Jurkat, Clone E6-1 (cell line): ENCODE measurements around the gene SMIM21.

Experiments
- DNase-seq: peaks from one replicate; pipeline ENCODE4 v3.0.0-alpha.2; 2011; ENCODE audit warnings: low read depth, low spot score
- H3K4me3 ChIP-seq: 2 replicates; pipeline ENCODE4 v1.5.1; 2011; ENCODE audit warnings: mild to moderate bottlenecking, low read length, control low read depth, moderate library complexity

SMIM21 gene

DNA sequence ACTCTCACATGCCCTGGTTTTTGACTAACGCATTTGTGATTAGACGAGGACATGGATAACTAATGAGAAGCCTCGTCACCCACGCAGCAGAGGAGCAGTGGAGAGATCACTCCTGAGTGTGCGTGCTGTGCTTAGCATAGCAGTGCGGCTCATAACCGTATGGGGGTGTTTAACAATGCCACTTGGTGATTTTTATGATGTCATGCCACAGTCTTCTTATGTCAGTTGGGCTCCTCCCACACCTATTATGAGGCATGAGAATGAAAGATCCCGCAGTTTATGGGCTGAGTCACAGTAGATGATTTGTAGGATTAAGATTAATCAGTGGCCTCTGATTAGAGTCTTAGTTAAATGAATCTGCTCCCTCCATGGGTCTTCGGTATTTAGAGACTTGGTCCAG, 2.5 kb upstream of the SMIM21 start:
- no peak overlapping the region for H3K4me3 ChIP-seq
- no peak for DNase-seq

DNA sequence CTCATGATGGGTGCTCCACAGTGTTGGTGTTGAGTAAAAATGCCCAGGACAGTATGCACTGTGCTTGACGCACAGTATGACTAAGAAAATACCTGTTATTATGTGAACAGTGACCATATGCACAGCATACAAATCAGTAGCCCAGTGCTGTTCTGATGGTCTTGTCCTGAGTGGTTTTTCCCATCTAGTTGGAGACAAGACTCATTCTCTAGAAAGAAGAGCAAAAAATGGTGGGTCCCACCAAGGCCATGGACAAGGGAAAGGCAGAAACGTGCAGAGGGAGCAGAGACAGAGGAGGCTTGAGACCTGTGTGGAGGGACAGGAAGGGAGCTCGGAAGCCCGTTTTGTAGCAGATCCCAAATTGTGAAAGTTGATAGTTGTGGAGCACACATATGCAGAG, 987 bp upstream of the SMIM21 start:
- H3K4me3 ChIP-seq = no peak overlapping the region
- DNase-seq = no peak

DNA sequence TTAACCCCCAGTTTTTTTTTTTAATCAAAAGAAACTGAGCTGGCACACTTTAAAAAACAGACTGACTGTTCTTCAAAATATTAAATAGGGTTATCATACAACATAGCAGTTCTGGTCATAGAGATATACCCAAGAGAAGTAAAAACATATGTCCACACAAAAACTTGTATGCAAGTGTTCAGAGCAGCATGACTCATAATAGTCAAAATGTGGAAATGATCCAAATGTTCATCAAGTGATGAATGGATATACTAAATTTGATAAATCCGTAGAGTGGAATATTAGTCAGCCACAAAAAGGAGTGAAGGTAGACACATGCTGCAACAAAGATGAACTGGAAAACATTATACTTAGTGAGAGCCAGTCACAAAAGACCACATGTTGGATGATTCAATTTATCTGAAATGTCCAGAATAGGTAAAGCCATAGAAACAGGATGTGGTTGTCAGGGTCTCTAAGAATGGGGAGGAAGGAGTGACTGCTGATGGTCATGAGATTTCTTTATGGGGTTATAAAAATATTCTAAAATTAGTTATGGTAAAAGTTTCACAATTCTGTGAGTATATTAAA, 5.1 kb downstream of the SMIM21 start:
- no peak overlapping the region for H3K4me3 ChIP-seq
- DNase-seq = no peak

DNA sequence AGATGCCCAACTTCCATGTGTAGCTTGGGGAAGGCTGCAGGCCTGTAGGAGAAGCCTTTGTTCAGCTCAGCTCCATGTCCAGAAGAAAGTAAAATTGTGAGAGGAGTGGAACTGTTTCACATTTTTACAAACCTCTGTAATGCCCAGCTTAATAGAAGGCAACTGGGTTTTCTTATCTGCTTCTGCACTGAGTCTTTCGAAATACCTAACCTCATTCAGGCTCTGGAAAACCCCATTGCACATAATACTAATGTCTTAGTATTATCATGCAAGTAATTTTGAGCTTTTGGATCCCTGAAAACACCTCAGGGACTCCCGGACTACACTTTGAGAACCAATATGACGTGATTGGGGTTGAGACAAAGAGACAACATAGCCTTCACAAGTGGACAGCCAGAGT, 5.8 kb downstream of the SMIM21 start:
- DNase-seq = no peak
- no peak overlapping the region for H3K4me3 ChIP-seq

DNA sequence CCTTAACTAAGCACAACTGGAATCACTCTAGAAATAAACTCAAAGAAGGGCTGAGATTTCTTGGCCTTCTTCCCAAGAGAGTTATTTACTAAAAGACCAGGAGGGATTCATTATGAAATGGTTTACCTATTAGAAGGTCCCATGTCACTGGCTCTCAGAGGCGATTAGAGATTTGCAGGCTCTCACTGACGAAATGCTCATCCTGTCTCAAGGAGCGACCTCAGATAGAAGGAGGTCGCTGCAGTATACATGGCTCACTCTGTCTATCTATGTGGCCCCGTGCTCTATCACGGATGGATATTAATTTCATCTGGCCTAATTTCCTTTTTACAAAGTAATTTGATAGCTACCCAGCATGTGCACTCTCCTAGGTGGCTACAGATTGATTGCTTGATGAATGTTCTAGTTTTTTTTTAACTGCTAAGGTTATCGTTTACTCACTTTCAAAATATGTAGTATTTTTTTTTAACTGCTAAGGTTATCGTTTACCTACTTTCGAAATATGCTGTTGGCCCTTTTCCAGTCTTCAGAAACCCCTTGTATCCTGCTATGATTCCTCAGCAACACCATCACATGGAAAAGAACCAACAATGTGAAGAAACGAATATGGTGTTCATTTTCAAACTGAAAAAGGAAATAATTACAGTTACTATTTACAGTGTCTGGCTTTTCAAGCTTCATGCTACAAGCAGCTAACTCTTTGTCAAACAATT, 9.1 kb downstream of the SMIM21 start:
- no peak overlapping the region for H3K4me3 ChIP-seq
- DNase-seq = no peak

DNA sequence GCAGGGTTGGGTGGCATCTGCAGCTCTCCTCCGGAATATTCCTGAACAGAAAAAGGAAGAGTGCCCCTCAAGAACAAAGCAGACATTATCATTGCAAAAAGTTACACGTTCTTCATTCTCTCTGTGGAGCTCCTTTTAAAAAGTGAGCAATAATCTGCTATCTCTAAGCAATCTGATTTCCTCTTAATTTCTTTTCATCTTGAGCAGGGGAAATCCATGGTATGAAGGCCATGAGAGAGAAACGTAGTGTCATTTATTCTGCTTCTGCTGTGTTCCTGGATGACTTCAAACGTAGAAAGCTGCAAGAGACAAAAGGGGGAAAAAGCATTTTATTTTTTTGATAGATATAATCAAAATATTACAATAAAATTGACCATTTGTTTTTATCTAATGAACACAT, 16.9 kb downstream of the SMIM21 start:
- DNase-seq = no peak
- no peak overlapping the region for H3K4me3 ChIP-seq

DNA sequence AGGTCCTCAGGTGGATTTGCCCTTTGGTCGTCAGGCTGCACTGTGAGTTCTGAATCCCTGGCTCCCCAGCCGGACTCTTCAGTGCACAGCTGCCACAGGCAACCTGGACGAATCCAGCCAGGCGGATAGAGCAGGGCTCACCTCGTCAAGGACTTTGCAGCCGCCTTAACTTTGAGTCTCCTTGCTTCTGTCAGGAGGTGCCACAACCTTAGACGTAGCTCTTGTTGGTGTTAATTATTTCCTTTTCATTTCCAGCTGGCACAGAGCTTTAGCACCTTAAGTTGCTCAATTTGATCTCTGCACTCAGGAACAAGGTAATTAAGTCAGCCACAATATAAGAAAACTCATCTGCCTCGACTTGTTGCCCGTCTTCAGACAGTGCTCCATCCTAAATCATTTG, 17.7 kb downstream of the SMIM21 start:
- no peak for DNase-seq
- H3K4me3 ChIP-seq = no peak overlapping the region

DNA sequence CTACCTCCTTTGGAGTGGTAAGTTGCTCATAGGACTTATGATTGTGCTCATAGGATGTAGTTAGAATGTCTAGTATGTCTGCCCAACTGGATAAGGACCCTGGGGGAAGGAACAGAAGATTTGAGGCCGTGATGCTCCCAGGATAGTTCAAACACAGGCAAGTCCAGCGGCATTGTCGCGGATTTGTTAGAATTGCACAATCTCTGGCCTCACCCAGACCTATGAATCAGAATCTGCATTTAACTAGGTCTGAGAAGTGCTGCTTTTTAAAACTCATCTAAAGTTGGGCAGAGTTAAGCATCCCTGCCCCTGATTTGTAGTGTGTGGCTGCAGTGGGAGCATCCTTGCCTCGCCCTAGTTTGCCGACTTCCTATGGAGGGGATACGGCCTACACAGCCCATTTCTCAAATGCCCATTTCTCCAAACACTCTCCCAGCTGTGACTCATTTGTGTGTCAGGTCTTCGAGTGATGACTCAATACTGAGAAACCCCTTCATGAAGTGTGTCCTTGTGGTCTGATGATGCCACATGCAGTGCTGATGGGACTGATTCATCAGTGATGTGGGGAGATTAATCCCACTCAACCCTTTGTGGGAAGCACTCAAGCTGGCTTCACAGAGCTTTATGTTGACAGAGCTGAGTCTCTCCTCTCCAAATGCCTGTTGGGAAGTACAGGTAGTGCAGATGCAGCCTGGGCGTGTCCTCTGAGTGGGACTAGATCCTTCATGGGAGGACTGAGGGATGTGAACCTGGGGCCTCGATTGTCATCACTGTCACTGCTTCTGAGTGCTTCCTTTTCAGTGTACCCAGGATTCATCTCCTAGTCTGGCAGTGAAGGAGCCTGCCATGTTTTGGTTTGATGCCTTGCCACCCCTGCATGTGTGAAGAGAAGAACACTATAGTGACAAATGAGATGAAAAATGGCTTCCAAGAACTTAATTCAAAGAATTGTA, 18.7 kb downstream of the SMIM21 start:
- no peak overlapping the region for H3K4me3 ChIP-seq
- DNase-seq = peak; percentile 0

DNA sequence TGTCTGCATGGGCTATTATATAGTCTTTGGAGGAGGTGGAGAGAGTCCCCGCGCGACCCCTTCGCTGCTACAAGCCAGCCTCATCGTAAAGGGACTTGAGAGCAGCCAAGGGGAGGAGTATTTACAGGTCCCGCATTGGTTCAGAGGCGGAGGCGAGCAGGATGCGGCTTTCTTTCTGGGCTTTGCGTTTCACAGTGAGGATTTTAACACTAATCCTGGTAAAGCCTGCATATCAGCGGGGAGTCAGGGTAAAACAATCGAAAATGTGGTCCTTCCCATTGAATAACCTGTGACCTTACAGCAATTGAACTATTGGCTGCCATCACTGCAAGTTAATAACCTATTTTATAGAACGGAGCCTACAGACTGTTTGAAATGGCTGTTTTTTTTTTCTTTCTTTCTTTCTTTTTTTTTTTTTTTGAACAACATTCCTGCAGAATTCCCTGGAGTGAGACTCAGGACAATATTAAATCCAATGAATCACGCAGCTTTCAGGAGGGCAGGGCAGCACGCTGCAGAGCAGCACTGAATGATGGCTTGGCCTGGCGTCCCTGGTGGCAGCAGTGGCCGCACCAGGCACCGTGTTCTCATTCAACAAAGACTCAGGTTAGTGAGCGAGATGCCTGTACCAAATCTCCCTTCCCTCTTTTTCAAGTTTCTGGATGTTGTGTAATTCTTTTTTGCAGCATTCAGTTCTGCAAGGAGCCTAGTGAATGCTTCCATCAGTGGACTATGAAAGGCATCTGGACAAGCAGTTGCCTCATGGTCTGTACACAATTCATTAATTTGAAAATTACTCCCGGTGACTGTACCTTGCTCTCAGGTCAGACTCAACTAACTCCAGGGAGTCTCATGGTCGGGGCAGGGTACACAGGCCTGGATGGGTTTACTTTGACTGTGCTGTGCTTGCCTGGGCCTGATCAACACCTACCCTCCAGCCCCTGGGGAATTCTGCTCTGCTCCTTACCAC, 19.8 kb downstream of the SMIM21 start:
- no peak overlapping the region for H3K4me3 ChIP-seq
- DNase-seq = no peak

DNA sequence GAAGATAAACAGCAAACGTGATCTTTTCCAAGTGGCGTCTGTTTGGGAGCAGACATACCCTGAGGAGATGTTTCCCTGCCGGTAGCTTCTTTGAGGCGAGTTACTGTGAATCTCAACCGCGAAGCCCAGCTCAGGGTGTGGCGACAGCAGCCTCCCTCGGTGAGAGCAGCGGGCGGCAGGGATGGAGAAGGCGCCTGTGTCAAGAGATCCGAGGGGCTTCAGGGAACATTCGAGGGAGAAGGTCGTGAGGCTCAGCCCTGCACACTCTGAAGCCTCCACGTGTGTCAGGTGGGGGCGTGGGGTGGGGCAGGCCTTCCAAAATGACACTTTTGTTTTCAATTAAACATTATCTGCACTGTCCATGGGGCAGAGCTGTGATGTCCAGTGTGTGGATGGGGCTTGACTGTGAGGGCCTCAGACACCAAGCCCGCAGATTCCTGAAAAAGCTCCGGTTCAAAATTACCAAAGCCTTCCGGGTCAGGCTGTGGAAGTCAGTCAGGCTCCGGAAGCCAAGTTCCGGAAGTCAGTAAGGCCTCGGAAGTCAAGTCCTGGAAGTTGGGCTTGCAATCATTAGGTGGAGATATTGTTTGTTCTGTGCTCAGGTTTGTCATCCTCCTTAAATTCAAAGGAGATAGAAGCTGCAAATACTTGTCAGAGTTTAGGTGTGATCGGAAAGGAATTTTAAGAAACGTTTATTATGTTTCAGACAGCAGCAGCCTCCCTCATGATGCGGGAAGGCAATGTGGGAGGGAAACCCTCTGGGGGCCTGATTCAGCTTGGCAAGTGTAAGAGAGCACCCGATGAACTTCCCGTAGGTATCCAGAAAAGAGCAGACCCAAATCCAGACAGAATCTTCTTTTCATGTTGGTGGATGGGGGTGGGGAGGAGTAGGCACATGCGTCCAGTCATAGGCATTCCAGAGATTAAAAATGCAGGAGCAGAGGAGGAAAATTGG, 20.7 kb downstream of the SMIM21 start:
- DNase-seq = no peak
- no peak overlapping the region for H3K4me3 ChIP-seq

DNA sequence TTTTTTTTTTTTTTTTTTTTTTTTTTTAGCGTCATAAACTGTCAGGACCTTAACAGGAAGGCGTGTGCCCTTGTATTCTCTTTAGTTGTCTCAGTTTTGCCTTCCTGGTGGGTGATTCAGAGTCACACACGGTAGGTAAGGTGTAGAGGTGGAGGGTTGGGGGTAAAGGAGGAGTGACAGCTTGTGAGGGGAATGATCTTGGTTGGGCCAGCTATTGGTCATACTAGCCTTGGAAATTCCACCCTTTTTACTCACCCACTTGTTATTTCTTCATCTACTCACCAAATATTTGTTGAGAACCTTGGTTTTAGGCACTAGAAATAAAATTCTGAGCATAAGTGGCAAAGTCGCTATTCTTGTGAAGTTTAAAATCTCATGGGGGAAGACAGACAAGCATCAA, 22.2 kb downstream of the SMIM21 start:
- DNase-seq = no peak
- H3K4me3 ChIP-seq = no peak overlapping the region

DNA sequence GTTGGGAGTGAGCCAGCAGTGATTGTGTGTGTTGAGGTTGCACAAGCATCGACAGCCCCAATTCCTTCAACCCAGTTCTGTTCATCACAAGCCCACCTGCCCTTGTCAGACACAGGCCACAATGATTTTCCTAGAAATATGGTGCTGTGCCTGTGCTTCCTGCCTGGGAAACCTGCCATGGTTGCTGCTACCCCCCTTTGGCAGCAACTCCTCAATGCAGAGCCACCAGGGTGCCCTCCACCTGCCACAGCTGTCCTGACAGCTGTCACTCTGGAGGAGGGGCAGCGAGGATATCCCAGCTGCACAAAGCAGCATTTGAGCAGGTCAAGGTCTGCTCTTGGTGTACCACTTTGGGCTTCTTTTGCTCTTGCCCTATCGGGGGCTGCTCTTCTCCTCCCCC, 27.1 kb downstream of the SMIM21 start:
- no peak for DNase-seq
- no peak overlapping the region for H3K4me3 ChIP-seq

DNA sequence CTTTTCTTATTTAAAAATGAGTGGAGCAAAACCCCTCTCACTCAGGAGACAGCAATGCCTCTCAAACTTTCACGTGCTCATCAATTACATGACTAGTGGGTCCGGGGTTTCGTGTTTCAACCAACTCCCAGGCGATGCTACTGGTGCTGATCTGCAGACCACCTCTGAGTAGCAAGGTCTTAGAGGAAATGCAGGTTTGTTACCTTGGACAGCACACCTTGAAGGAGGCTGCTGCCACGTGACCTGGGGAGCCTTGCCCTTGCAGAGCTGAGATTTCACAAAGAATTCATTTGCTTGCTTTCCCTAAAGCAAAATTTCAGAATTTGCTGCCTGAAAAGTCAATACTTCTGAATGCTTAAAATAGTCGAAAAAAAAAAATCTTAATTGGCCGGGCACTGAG, 32.4 kb downstream of the SMIM21 start:
- no peak overlapping the region for H3K4me3 ChIP-seq
- DNase-seq = no peak

DNA sequence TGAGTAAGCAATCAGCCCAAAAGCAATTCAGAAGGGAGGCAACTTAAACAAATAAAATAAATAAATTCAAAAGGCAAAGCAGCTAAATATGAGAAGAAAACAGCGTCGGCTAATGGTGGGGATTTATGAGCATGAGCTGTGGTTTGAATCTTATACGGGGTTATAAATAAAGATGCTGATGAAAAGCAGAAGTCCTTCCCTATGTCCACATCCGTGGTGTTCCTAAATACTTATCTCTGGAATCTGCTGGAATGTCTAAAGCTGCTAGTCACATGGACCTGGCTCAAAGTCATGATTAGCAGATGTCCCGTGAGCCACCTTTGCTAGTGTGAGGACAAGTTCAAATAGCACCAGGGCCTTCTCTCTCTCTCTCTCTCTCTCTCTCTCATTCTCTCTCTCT, 33.8 kb downstream of the SMIM21 start:
- H3K4me3 ChIP-seq = no peak overlapping the region
- DNase-seq = no peak

DNA sequence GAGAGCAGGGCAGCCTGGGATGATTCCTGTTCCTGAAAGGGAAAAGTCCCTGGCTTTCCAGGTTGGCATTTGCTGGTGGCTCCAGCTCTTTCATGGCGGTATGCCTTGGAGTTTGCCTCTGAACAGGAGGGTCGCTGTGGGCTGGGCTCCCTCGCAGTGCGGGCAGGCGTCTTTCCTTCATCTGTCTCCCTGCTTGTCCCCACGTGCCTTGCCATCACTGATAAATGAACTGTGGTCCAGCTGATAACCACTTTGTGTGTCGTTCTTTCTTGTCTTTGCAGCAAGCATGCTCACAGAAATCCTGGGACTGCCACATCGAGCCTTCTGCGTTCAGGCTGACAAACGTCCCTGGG, 35.3 kb downstream of the SMIM21 start:
- no peak for DNase-seq
- no peak overlapping the region for H3K4me3 ChIP-seq

DNA sequence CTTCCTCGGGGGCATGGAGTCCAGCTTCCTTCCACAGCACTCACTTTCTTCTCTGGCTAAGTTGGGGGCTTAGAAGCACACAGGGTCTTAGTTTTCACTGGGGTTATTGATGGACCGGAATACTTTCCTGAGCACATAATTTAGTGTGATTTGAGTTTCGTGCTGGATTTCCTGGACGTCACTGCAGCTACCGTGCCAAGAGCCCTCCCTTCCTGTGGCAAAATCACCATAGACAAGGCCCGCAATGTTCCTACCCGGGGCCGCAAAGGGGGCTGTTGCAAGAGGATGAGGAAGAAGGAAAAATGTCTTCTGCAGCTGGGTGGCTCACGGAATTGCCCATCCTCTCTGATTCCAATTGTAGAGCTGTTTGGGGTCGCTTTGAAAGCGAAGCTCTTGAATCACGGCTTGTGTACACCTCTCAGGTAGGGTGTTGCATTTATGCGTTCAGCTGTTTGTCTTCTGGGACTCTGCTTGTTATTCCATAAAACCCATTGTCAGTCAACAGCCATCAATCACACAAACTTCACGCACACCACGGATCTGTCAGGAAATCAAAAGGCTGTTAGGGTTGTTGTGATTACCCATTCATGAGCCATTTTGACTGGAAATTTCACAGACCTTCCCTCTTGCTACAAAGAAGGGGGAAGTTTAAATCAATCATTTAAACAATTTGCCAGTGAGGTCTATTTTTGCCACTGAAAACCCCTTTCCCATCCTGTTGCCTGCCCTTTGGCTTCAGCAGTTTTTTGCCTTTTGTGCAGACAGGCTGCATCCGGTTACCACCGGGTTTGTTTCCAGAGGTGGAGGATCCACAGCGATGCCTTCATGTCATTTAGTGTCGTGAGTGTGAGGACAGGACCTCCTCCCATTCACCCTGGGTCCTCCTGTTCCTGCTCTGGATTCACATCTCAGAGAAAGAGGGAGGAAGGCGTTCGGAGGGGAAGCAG, 36.0 kb downstream of the SMIM21 start:
- DNase-seq = no peak
- no peak overlapping the region for H3K4me3 ChIP-seq

DNA sequence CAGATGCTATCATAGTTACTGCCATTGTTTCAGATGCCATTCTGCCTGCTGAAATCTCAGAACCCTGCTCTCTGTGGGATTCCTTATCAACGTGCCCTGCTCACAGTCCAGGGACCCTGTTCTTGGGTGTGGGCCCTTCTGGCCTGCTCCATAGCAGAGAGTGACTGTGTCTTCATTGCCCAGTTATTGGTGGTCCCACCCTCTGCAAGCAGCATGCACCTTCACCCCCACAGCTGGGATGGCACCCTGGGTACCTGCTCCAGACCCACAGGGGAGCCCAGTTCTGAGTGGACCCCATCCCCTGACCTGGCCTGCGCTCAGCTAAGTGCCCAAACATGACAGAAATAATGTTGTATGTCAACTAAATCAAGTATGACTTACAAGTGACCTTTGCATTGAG, 36.6 kb downstream of the SMIM21 start:
- no peak for DNase-seq

More for the DNA sequence above, 36.6 kb downstream of the SMIM21 start:
- H3K4me3 ChIP-seq = no peak overlapping the region
